Measurements from ENCODE around the gene LIMK1.

DNA sequence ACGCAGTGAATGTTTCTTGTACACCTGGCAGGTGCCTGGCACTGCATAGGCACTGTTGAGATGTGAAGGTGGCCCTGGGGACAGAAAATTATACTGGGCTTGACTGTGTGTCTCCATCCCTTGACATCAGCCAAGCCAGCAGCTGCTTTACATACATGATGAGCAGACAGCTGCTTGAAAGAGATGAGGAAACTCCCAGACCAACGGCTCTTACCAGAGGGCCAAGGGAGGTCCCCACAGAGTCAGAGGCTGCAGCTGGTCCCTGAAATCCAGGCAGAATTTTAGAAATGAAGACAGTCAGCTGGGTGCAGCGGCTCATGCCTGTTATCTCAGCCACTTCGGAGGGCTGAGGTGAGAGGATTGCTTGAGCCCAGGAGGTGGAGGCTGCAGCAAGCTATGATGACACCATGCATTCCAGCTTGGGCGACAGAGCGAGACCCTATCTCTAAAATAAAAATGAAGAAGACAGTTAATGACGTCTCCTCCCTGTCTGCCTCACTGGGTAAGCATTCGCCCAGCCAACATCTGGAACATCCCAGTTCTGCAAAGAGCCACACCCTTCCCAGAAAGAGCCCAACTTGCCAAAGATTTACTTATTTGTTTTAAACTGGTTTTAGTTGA lies 17.6 kb downstream of the LIMK1 start:
- TF ChIP-seq, protein P1, sequence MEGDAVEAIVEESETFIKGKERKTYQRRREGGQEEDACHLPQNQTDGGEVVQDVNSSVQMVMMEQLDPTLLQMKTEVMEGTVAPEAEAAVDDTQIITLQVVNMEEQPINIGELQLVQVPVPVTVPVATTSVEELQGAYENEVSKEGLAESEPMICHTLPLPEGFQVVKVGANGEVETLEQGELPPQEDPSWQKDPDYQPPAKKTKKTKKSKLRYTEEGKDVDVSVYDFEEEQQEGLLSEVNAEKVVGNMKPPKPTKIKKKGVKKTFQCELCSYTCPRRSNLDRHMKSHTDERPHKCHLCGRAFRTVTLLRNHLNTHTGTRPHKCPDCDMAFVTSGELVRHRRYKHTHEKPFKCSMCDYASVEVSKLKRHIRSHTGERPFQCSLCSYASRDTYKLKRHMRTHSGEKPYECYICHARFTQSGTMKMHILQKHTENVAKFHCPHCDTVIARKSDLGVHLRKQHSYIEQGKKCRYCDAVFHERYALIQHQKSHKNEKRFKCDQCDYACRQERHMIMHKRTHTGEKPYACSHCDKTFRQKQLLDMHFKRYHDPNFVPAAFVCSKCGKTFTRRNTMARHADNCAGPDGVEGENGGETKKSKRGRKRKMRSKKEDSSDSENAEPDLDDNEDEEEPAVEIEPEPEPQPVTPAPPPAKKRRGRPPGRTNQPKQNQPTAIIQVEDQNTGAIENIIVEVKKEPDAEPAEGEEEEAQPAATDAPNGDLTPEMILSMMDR (conservative IDR thresholded peaks at IDR 0.05; ENCODE audit: low read length) = no peak
- TF ChIP-seq EZH2phosphoT487 (IDR thresholded peaks at IDR 0.05; ENCODE audit: borderline replicate concordance) = no peak
